Esophagus muscularis mucosa (tissue), 4 donors: ENCODE measurements around the gene EVI5.
A peak's percentile ranks its signal among the peaks of the same experiment; 100 is the strongest.

Experiments used
- CTCF ChIP-seq, 3 experiments: fragments of 200-600 bp in 2 of 3; fragments of 450-650 bp in 1 of 3; sonication (generic) in 2 of 3; IDR thresholded peaks; one replicate each; pipeline ENCODE4 v1.5.1; 2017 to 2019; ENCODE audit warnings: antibody characterized with exemption in 3 of 3, mild to moderate bottlenecking in 2 of 3, moderate library complexity in 1 of 3
- EP300 ChIP-seq: sonication (generic); formaldehyde crosslinking; IDR thresholded peaks from one replicate; pipeline ENCODE4 v1.6.1; 2017; ENCODE audit warnings: antibody characterized with exemption
- POLR2AphosphoS5 ChIP-seq, 2 donors: sonication (generic); formaldehyde crosslinking; IDR thresholded peaks; one replicate each; pipeline ENCODE4 v1.6.1; 2017; ENCODE audit warnings: antibody characterized with exemption in 2 of 2

GRCh38 chr1:92817986-92818764 is 33.3 kb upstream of the EVI5 start:
- no peak for TF ChIP-seq POLR2AphosphoS5 (IDR thresholded peaks at IDR 0.05)
- peak; percentile 61 to 68 (median 67) for TF ChIP-seq CTCF (IDR thresholded peaks at IDR 0.05)
- TF ChIP-seq EP300, result no peak
